Activated T-helper 1 cell treated with anti-CD3 and anti-CD28 coated beads, Interleukin-12 subunit alpha, Interleukin-12 subunit beta, Interleukin-2, Interleukin-4 antibody, amounts not matched to agents 30 ng/mL and 10 ng/mL and 1 ng/mL, durations not matched to agents 14 hours and 24 hours and 36 hours (primary cell): ENCODE measurements around the gene SLIRP. TPM values are rescaled to one million over a fixed set of nuclear protein-coding genes. Genes with fewer than 3 reads are reported as not detected.

Experiments used
- DNase-seq: peaks from one replicate; pipeline ENCODE4 v3.0.0; 2021; ENCODE audit warnings: low spot score
- H3K27ac Mint-ChIP-seq: one replicate; pipeline ENCODE4 v1.8.0; 2021; ENCODE audit warnings: mild to moderate bottlenecking, mixed read lengths
- H3K27me3 Mint-ChIP-seq: one replicate; pipeline ENCODE4 v1.8.0; 2022; ENCODE audit warnings: mild to moderate bottlenecking, moderate library complexity, mixed read lengths; ENCODE audit not compliant: insufficient read depth
- H3K36me3 Mint-ChIP-seq: one replicate; pipeline ENCODE4 v1.8.0; 2021; ENCODE audit warnings: low read depth, mixed read lengths
- H3K4me1 Mint-ChIP-seq: one replicate; pipeline ENCODE4 v1.8.0; 2021; ENCODE audit warnings: low read depth, mixed read lengths
- H3K4me3 Mint-ChIP-seq: one replicate; pipeline ENCODE4 v1.8.0; 2021; ENCODE audit warnings: mild to moderate bottlenecking, moderate library complexity, mixed read lengths
- H3K9me3 Mint-ChIP-seq: one replicate; pipeline ENCODE4 v1.8.0; 2021; ENCODE audit warnings: mixed read lengths
- intact Hi-C: fragments of 100-400 bp; cut with micrococcal nuclease; formaldehyde crosslinking; loops from one replicate; pipeline ENCODE4 v1.15.1; 2024
- total RNA-seq: library from RNA; stranded (reverse); gene quantifications from 2 replicates; pipeline ENCODE4 v1.2.3, GENCODE V29; 2022

The SLIRP gene
- total RNA-seq, 1 donor from 2014 or later = 177 TPM

DNA sequence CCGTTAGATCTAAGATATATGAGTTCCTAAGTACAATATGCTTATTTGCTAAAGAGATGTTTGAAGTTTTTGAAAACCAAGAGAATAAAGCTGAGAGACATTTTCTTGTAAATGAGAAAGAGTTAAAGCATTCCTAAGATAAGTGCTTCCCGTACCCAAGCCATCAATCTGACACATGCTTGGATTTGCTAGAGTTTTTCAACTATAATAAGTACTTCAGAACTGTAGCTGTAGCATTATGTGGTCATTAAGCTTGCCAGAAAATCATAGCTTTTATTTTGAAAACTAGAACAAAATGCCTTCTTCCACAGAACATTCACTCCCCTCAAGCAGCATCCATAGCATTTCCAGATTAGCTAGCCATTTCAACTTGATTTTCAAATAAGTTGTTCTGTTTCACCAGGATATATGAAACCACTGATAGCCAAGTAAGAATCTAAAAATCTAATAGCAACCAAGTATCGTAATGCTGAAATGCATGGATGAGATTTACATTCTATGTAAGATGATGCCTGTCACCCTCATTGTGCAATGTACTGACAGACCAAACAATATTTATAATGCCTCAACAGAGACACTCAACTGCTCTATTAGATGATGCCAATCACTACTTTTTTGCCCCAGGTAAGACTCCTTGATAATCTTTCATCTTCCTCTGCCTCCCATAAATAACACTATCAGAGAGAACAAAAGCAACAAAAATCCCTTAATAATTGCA is 45.1 kb downstream of the SLIRP start:
- no peak overlapping the region for H3K27ac Mint-ChIP-seq
- peaks cover 53% of the 10 kb centered on the region for H3K36me3 Mint-ChIP-seq
- no peak overlapping the region for H3K4me3 Mint-ChIP-seq
- DNase-seq = no peak
- H3K4me1 Mint-ChIP-seq = peaks cover 33% of the 10 kb centered on the region
- intact Hi-C loops = no loop called here
- H3K9me3 Mint-ChIP-seq = no peaks in the 10 kb centered on the region
- H3K27me3 Mint-ChIP-seq = no peaks in the 10 kb centered on the region

DNA sequence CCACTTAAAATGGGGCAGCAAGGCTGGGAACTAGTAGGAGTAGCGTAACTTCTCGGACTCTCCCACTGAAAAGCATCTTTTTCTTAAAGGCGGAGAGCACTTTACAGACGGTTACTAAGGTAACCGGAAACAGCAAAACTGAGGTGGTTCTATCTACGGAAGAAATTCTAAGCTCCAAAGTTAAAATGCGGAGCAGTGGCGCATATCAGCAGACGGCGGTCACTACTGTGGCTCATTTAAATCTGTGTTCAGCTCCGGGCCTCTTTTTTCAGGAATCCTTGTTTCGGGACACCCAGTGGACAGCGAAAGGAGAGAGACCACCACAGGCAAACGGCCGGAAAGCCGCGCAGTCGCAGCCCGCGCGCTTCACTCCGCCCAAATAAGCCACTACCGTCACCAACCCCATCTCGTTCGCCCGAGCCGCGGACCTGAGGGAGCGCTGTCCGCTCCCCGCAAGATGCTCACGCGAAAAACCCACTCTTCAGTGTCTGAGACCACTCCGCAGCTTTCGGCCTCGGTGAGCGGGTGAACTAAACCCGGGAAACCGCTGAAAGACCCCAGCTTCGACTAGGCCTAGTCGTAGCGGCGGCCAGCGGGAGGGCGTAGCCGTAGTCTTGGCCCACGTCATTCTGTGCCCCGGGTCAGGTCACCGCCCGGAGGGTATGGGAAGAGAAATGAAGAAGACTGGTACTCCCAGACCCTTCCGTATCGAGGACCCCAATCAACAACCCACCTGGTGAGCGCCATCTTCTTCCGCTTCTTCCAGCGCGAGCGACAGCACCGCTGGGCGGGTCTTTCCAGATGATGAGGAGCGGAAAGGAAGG is 52.7 kb downstream of the SLIRP start, which contains the start of gene SNW1:
Gene SNW1 (minus strand): TSS at position 776 of the 824 bp plus-strand sequence. CDS start 29 bp downstream, at position 747.
- Mint-ChIP-seq H3K36me3 (peaks cover 20% of the 10 kb centered on the region), H3K9me3 (no peaks in the 10 kb centered on the region), H3K27ac (peak within 1 kb of the TSS; percentile 97), H3K4me3 (peak within 1 kb of the TSS; percentile 96), H3K4me1 (peaks cover 38% of the 10 kb centered on the region), H3K27me3 (peaks cover 6% of the 10 kb centered on the region)
- intact Hi-C loops = loop anchor here (1.0 to 5.0 kb wide), 7 partner anchors 40 to 458 kb away; partner anchors contain the start of genes ADCK1, ALKBH1, GSTZ1 and SAMD15
- peak; percentile 91 for DNase-seq

DNA sequence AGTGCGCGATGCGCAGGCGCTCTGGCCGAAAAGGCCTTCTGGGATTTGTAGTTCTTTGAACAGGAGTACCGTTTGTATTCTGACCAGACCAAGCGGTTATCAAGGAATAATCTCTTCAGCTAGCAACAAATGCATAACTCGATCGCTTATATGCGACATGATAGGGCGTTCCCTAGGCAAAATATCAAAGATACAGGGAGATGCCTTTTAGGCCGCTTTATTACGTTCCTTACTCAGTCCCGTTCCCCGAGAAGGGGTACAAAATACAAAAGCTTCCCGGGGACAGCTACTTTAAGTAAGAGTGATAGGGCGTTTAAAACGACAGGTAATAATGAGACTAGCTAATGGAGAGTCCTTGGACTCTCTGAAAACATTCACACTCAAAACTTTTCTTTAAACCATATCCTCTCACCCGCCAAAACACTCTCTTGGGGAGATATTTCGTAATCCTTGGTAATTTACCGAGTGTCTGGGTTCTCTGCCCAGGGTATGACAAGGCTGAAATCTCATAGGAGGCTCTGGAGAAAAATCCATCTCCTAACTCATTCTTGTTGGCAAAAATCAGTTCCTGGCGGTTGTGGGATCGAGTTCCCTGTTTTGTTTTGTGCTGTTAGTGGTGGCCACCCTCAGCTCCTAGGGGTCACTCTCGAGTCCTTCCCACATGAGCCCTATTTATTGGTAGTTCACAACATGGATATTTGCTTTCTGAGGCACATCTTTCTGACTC is 53.5 kb downstream of the SLIRP start:
- H3K4me3 Mint-ChIP-seq = peak overlapping the region; percentile 96
- intact Hi-C loops = loop anchor here (1.0 to 5.0 kb wide), 7 partner anchors 39 to 459 kb away; partner anchors contain the start of genes ADCK1, ALKBH1, GSTZ1 and SAMD15
- peaks cover 38% of the 10 kb centered on the region for H3K4me1 Mint-ChIP-seq
- H3K27ac Mint-ChIP-seq = peak overlapping the region; percentile 97
- peaks cover 16% of the 10 kb centered on the region for H3K36me3 Mint-ChIP-seq
- no peaks in the 10 kb centered on the region for H3K9me3 Mint-ChIP-seq
- DNase-seq = no peak
- peaks cover 6% of the 10 kb centered on the region for H3K27me3 Mint-ChIP-seq

DNA sequence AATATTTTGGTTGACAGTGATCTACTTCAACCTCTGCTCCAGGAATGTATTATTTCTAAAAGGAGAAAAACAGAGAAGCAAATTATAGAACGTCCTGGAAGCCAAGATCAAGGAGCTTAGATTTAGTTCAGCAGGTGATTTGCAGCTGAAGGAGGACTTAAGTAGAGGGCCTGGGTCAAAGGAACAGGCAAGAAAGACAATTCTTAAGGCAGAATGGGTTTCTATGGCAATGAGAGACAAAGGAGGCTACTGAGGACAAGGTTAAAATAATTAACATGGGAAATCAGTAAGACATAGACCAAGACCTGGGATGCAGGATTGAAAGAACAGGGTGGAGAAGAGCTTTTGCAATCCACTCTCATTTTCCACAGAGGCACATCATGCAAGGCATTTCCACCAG is 55.4 kb downstream of the SLIRP start:
- no peaks in the 10 kb centered on the region for H3K9me3 Mint-ChIP-seq
- DNase-seq = no peak
- no peak overlapping the region for H3K27ac Mint-ChIP-seq
- peaks cover 9% of the 10 kb centered on the region for H3K36me3 Mint-ChIP-seq
- H3K4me1 Mint-ChIP-seq = peaks cover 27% of the 10 kb centered on the region
- intact Hi-C loops = loop anchor here (5.0 kb wide), 1 partner anchor 461 kb away; no protein-coding TSS in a partner anchor
- peaks cover 6% of the 10 kb centered on the region for H3K27me3 Mint-ChIP-seq
- no peak overlapping the region for H3K4me3 Mint-ChIP-seq

DNA sequence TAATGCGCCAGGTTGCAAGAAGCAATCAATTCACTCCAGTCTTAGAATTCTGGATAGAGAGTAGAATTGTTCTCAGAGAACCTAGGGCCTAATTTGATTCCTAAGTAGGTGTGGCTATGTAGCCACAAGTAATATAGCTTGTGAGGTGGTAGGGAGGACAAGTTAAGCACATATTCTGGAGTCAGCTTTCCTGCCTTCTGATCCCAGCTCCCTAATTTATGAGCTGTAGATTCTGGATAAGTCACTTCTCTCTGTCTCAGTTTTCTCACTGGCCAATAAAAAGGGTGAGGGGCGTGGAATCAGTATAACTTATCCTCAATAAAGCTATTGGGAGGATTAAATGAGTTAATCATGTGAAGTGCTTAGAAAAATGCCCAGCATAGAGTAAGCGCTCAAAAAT is 56.1 kb downstream of the SLIRP start:
- Mint-ChIP-seq H3K27ac (no peak overlapping the region), H3K9me3 (no peaks in the 10 kb centered on the region), H3K36me3 (peaks cover 3% of the 10 kb centered on the region), H3K4me1 (peaks cover 20% of the 10 kb centered on the region), H3K4me3 (no peak overlapping the region), H3K27me3 (peaks cover 6% of the 10 kb centered on the region)
- DNase-seq = no peak
- intact Hi-C loops = loop anchor here (5.0 kb wide), 1 partner anchor 462 kb away; no protein-coding TSS in a partner anchor

Other genes starting within 250 kb of the SLIRP start
- gene ISM2, start 209.3 kb upstream of the SLIRP start, total RNA-seq = 0.08 TPM in 1 of 2 replicates, not detected in the other
- gene SPTLC2, start 91.5 kb upstream of the SLIRP start, total RNA-seq = 29.9 and 31.9 TPM in 2 replicates
- gene ALKBH1, start 80 bp upstream of the SLIRP start, total RNA-seq = 16.3 and 21.9 TPM in 2 replicates
- gene SNW1, start 53.1 kb downstream of the SLIRP start, total RNA-seq = 112 and 118 TPM in 2 replicates
- gene ADCK1, start 92.0 kb downstream of the SLIRP start, total RNA-seq = 3.9 and 5.4 TPM in 2 replicates